Parathyroid adenoma (tissue), 2 donors: ENCODE data around the gene ACP7.

Source experiments
- H2AFZ ChIP-seq: fragments of 300-600 bp; sonication (generic); one replicate; pipeline ENCODE4 v1.7.0; 2017; ENCODE audit warnings: antibody characterized with exemption, mild to moderate bottlenecking
- H3K27ac ChIP-seq: fragments of 300-600 bp; sonication (generic); one replicate; pipeline ENCODE4 v1.7.0; 2017
- H3K27me3 ChIP-seq: fragments of 300-600 bp; sonication (generic); one replicate; pipeline ENCODE4 v1.7.0; 2017; ENCODE audit warnings: low read length; ENCODE audit not compliant: control insufficient read depth, insufficient read depth
- H3K36me3 ChIP-seq: fragments of 300-600 bp; sonication (generic); one replicate; pipeline ENCODE4 v1.7.0; 2017; ENCODE audit warnings: low read length; ENCODE audit not compliant: control insufficient read depth, insufficient read depth
- H3K4me1 ChIP-seq: fragments of 300-600 bp; sonication (generic); one replicate; pipeline ENCODE4 v1.7.0; 2017; ENCODE audit warnings: control low read depth
- H3K4me2 ChIP-seq: fragments of 300-600 bp; sonication (generic); one replicate; pipeline ENCODE4 v1.7.0; 2017; ENCODE audit warnings: low read length
- H3K4me3 ChIP-seq: fragments of 300-600 bp; sonication (generic); one replicate; pipeline ENCODE4 v1.7.0; 2017; ENCODE audit warnings: low read depth, low read length
- H3K79me2 ChIP-seq: fragments of 300-600 bp; sonication (generic); one replicate; pipeline ENCODE4 v1.7.0; 2017; ENCODE audit warnings: control low read depth
- H3K9ac ChIP-seq: fragments of 300-600 bp; sonication (generic); one replicate; pipeline ENCODE4 v1.7.0; 2017; ENCODE audit warnings: mild to moderate bottlenecking
- H3K9me3 ChIP-seq: fragments of 300-600 bp; sonication (generic); one replicate; pipeline ENCODE4 v1.7.0; 2017; ENCODE audit warnings: low read length; ENCODE audit not compliant: control insufficient read depth
- CTCF ChIP-seq: fragments of 300-600 bp; sonication (generic); IDR thresholded peaks from one replicate; pipeline ENCODE4 v1.7.0; 2017; ENCODE audit warnings: antibody characterized with exemption, mild to moderate bottlenecking
- donor health status: primary hyperparathyroidism.

Gene ACP7

DNA sequence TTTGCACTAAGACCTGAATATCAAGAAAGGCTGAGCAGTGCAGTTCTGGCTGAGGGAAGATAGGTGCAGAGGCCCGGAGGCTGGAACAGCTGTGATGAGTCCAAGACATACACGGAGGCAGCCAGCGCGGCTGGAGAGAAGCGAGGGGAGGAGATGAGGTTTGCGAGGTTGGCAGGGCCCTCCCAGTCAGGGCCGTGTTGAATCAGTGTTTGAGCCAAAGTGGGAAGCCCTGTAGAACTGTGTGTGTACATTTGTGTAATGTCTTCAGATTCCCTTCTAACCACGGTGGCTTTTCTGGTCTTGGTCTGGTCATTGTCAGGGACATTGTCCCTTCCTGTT lies 76.3 kb downstream of the ACP7 start:
- H2AFZ ChIP-seq = no peak overlapping the region
- no peaks in the 10 kb centered on the region for H3K36me3 ChIP-seq
- H3K27ac ChIP-seq = no peak overlapping the region
- no peak for TF ChIP-seq CTCF
- H3K79me2 ChIP-seq = peaks cover 93% of the 10 kb centered on the region
- no peaks in the 10 kb centered on the region for H3K27me3 ChIP-seq
- no peak overlapping the region for H3K4me3 ChIP-seq
- no peak overlapping the region for H3K9ac ChIP-seq
- H3K4me2 ChIP-seq = no peak overlapping the region
- H3K4me1 ChIP-seq = peaks cover 45% of the 10 kb centered on the region
- H3K9me3 ChIP-seq = no peaks in the 10 kb centered on the region
